Liver (tissue), 3 donors: ENCODE results near the gene ZBTB2.

ENCODE experiments used
- FOXA2 ChIP-seq: IDR thresholded peaks from 2 replicates; pipeline ENCODE4 v1.6.1; 2016; ENCODE audit warnings: antibody characterized with exemption
- GABPA ChIP-seq, 2 donors: IDR thresholded peaks in 1 of 2; conservative IDR thresholded peaks in 1 of 2; 2 replicates each; pipeline ENCODE4 v1.6.1; 2016; ENCODE audit warnings: antibody characterized with exemption in 2 of 2, mild to moderate bottlenecking in 1 of 2, moderate library complexity in 1 of 2
- TF ChIP-seq, protein P1 (sequence below): fragments of 150-350 bp; IDR thresholded peaks from 2 replicates; pipeline ENCODE4 v1.5.1; 2017; ENCODE audit warnings: improper control_type of control experiment, low read depth, low read length; ENCODE audit not compliant: missing input control
- donor health status: healthy.
- donor health status: healthy.

- TF ChIP-seq, protein P1, sequence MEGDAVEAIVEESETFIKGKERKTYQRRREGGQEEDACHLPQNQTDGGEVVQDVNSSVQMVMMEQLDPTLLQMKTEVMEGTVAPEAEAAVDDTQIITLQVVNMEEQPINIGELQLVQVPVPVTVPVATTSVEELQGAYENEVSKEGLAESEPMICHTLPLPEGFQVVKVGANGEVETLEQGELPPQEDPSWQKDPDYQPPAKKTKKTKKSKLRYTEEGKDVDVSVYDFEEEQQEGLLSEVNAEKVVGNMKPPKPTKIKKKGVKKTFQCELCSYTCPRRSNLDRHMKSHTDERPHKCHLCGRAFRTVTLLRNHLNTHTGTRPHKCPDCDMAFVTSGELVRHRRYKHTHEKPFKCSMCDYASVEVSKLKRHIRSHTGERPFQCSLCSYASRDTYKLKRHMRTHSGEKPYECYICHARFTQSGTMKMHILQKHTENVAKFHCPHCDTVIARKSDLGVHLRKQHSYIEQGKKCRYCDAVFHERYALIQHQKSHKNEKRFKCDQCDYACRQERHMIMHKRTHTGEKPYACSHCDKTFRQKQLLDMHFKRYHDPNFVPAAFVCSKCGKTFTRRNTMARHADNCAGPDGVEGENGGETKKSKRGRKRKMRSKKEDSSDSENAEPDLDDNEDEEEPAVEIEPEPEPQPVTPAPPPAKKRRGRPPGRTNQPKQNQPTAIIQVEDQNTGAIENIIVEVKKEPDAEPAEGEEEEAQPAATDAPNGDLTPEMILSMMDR, result no peak
- TF ChIP-seq FOXA2 (no peak), GABPA (IDR thresholded peaks at IDR 0.05 in 1 of 2, conservative IDR thresholded peaks at IDR 0.05 in 1 of 2) (no peak)
These were observed 41.6 kb downstream of the ZBTB2 start for GRCh38 chr6:151349651-151350270.
